Smooth muscle cell (in vitro differentiated cells): Measurements from ENCODE around the gene MFGE8. TPM values are rescaled to one million over a fixed set of nuclear protein-coding genes. Genes with fewer than 3 reads are reported as not detected.
A peak's percentile ranks its signal among the peaks of the same experiment; 100 is the strongest.

Experiments
- DNase-seq: peaks from one replicate; lab custom pipeline; 2025; ENCODE audit not compliant: unreplicated experiment; lab: John Stamatoyannopoulos, UW
- H2AFZ ChIP-seq: fragments of 200-600 bp; sonication (generic); 2 replicates; pipeline ENCODE4 v1.6.0; 2016; ENCODE audit warnings: antibody characterized with exemption, low read depth, mild to moderate bottlenecking
- H3F3A ChIP-seq: fragments of 200-600 bp; sonication (generic); 2 replicates; pipeline ENCODE4 v1.6.0; 2017; ENCODE audit warnings: antibody characterized with exemption, low read depth
- H3K27ac ChIP-seq: fragments of 200-600 bp; sonication (generic); 2 replicates; pipeline ENCODE4 v1.5.1; 2016; ENCODE audit warnings: low read depth, mild to moderate bottlenecking
- H3K27me3 ChIP-seq: fragments of 200-600 bp; sonication (generic); 2 replicates; pipeline ENCODE4 v1.6.1; 2016; ENCODE audit warnings: low read depth, mild to moderate bottlenecking
- H3K36me3 ChIP-seq: fragments of 200-600 bp; sonication (generic); 2 replicates; pipeline ENCODE4 v1.5.1; 2016; ENCODE audit warnings: low read depth
- H3K4me1 ChIP-seq: fragments of 200-600 bp; sonication (generic); 2 replicates; pipeline ENCODE4 v1.5.1; 2016; ENCODE audit warnings: low read depth
- H3K4me2 ChIP-seq: fragments of 200-600 bp; sonication (generic); 2 replicates; pipeline ENCODE4 v1.6.0; 2016; ENCODE audit warnings: mild to moderate bottlenecking
- H3K4me3 ChIP-seq: fragments of 200-600 bp; sonication (generic); 2 replicates; pipeline ENCODE4 v1.5.1; 2016; ENCODE audit warnings: mild to moderate bottlenecking
- H3K79me2 ChIP-seq: fragments of 200-600 bp; sonication (generic); 2 replicates; pipeline ENCODE4 v1.6.0; 2016; ENCODE audit warnings: low read depth, mild to moderate bottlenecking
- H3K9ac ChIP-seq: fragments of 200-600 bp; sonication (generic); 2 replicates; pipeline ENCODE4 v1.6.0; 2016; ENCODE audit warnings: low read depth
- H3K9me3 ChIP-seq: fragments of 200-600 bp; sonication (generic); replicated peaks from 2 replicates; pipeline ENCODE4 v1.5.1; 2016; ENCODE audit warnings: low read depth
- H4K20me1 ChIP-seq: fragments of 200-600 bp; sonication (generic); 2 replicates; pipeline ENCODE4 v1.6.0; 2016; ENCODE audit warnings: low read depth
- WGBS: methylation state at CpG from one replicate; pipeline ENCODE4 v1.1.7; 2016; ENCODE audit warnings: low lambda C conversion rate; 5-methylcytosine and 5-hydroxymethylcytosine counted together
- polyA plus RNA-seq: library from polyadenylated mRNA; unstranded; fragments of >200 nt; fragmentation: Nextera tagmentation; extraction: Ambion mirVana; gene quantifications from 2 replicates; pipeline ENCODE4 v1.2.1, GENCODE V29; 2016
- total RNA-seq: library from RNA; depleted of rRNA; stranded (reverse); fragments of >200 nt; gene quantifications from 2 replicates; pipeline ENCODE4 v1.2.3, GENCODE V29; 2014
- TF ChIP-seq, protein P1 (sequence below): fragments of 200-600 bp; sonication (generic); IDR thresholded peaks from 2 replicates; pipeline ENCODE4 v1.5.1; 2017; ENCODE audit warnings: borderline replicate concordance, mild to moderate bottlenecking, antibody characterized with exemption; ENCODE audit not compliant: insufficient read depth, poor library complexity, severe bottlenecking

MFGE8 gene
- total and polyA plus RNA-seq, 2 experiments from 2014 or later: 185 to 237 TPM

DNA sequence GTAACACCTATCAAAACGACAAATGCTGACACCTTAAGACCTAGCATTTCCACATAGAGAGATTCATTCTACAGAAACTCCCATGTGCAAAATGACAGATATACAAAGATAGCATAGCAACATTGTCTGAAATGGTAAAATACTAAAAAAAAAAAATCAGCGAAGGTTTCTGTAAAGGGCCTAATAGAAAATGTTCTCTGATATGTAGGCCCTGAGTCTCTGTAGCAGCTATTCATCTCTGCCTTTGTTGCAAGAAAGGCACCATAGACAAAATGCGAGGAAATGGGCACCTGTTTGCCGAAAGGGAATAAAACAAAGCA lies 631 bp upstream of the MFGE8 start:
- H3K9me3 ChIP-seq: no peaks in the 10 kb centered on the region
- H3K9ac ChIP-seq: no peak overlapping the region
- TF ChIP-seq, protein P1, sequence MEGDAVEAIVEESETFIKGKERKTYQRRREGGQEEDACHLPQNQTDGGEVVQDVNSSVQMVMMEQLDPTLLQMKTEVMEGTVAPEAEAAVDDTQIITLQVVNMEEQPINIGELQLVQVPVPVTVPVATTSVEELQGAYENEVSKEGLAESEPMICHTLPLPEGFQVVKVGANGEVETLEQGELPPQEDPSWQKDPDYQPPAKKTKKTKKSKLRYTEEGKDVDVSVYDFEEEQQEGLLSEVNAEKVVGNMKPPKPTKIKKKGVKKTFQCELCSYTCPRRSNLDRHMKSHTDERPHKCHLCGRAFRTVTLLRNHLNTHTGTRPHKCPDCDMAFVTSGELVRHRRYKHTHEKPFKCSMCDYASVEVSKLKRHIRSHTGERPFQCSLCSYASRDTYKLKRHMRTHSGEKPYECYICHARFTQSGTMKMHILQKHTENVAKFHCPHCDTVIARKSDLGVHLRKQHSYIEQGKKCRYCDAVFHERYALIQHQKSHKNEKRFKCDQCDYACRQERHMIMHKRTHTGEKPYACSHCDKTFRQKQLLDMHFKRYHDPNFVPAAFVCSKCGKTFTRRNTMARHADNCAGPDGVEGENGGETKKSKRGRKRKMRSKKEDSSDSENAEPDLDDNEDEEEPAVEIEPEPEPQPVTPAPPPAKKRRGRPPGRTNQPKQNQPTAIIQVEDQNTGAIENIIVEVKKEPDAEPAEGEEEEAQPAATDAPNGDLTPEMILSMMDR: no peak
- H3K27me3 ChIP-seq: no peaks in the 10 kb centered on the region
- H3K27ac ChIP-seq: peak overlapping the region; percentile 95
- H3K4me2 ChIP-seq: peak overlapping the region; percentile 94
- no peak for DNase-seq
- H3K4me1 ChIP-seq: peaks cover 19% of the 10 kb centered on the region
- peak overlapping the region; percentile 95 for H3K4me3 ChIP-seq
- WGBS: 73% methylated on average over 4 of the region's 4 CpGs
- peaks cover 2% of the 10 kb centered on the region for H3F3A ChIP-seq
- H2AFZ ChIP-seq: peak overlapping the region; percentile 90
- peaks cover 31% of the 10 kb centered on the region for H4K20me1 ChIP-seq
- H3K36me3 ChIP-seq: no peaks in the 10 kb centered on the region
- peaks cover 20% of the 10 kb centered on the region for H3K79me2 ChIP-seq

GRCh38 chr15:88912500-88912921 lies 668 bp downstream of the MFGE8 start:
- TF ChIP-seq, protein P1: no peak
- no peaks in the 10 kb centered on the region for H3K27me3 ChIP-seq
- H3K79me2 ChIP-seq: peaks cover 22% of the 10 kb centered on the region
- peak overlapping the region; percentile 95 for H3K27ac ChIP-seq
- WGBS: 3% methylated on average over 20 of the region's 20 CpGs
- H3F3A ChIP-seq: no peaks in the 10 kb centered on the region
- H3K4me2 ChIP-seq: peak overlapping the region; percentile 94
- H3K4me3 ChIP-seq: peak overlapping the region; percentile 95
- H4K20me1 ChIP-seq: peaks cover 44% of the 10 kb centered on the region
- H3K4me1 ChIP-seq: peaks cover 19% of the 10 kb centered on the region
- no peaks in the 10 kb centered on the region for H3K9me3 ChIP-seq
- no peak for DNase-seq
- no peaks in the 10 kb centered on the region for H3K36me3 ChIP-seq
- H3K9ac ChIP-seq: peak overlapping the region; percentile 95
- H2AFZ ChIP-seq: peak overlapping the region; percentile 90

- Histone ChIP-seq H3K9me3 (no peaks in the 10 kb centered on the region), H2AFZ (no peak overlapping the region), H3K4me3 (peak overlapping the region; percentile 95), H3K27ac (peak overlapping the region; percentile 95), H3K9ac (peak overlapping the region; percentile 95), H3K4me1 (peaks cover 19% of the 10 kb centered on the region), H3F3A (no peaks in the 10 kb centered on the region), H3K4me2 (peak overlapping the region; percentile 94), H3K27me3 (no peaks in the 10 kb centered on the region), H4K20me1 (peaks cover 52% of the 10 kb centered on the region), H3K79me2 (peaks cover 22% of the 10 kb centered on the region), H3K36me3 (no peaks in the 10 kb centered on the region)
- no peak for DNase-seq
- TF ChIP-seq, protein P1: no peak
- WGBS: 3% methylated on average over 5 of the region's 5 CpGs
Observed at GRCh38 chr15:88911766-88912118, 1.4 kb downstream of the MFGE8 start.
